OCI-LY7 (cell line): ENCODE measurements around the gene CYP46A1. TPM values are rescaled to one million over a fixed set of nuclear protein-coding genes. Genes with fewer than 3 reads are reported as not detected.

Experiments
- BruUV-seq: library from RNA; stranded (reverse); fragments of 400-500 nt; replicated peaks from 2 replicates; lab custom pipeline; 2021; lab: Mats Ljungman, UMichigan
- CTCF ChIA-PET: fragments of 300-600 bp; sonication (Branson Sonifier 250); formaldehyde crosslinking; loops from one replicate; lab custom pipeline; 2022; ENCODE audit warnings: antibody characterized with exemption; ENCODE audit not compliant: unreplicated experiment; lab: Charles Lee
- POLR2A ChIA-PET: fragments of 300-600 bp; sonication (Branson Sonifier 250); formaldehyde crosslinking; loops from one replicate; lab custom pipeline; 2022; ENCODE audit warnings: antibody characterized with exemption; lab: Charles Lee
- DNase-seq: peaks from one replicate; pipeline ENCODE4 v3.0.0-alpha.2; 2015; ENCODE audit warnings: low spot score
- H2AFZ ChIP-seq: fragments of 200-600 bp; sonication (generic), shearing (Covaris generic); 2 replicates; pipeline ENCODE4 v1.6.1; 2014; ENCODE audit warnings: mild to moderate bottlenecking, antibody characterized with exemption, low read length, moderate library complexity
- H3K27ac ChIP-seq: fragments of 200-600 bp; sonication (generic); 2 replicates; pipeline ENCODE4 v1.5.1; 2014; ENCODE audit warnings: mixed run types, low read depth, mild to moderate bottlenecking, moderate library complexity, low read length, inconsistent platforms; ENCODE audit not compliant: poor library complexity, severe bottlenecking
- H3K36me3 ChIP-seq: fragments of 200-600 bp; sonication (generic); 2 replicates; pipeline ENCODE4 v1.6.1; 2014; ENCODE audit warnings: mild to moderate bottlenecking, antibody characterized with exemption, low read length, moderate library complexity, mixed read lengths; ENCODE audit not compliant: insufficient read depth
- H3K4me1 ChIP-seq: fragments of 200-600 bp; sonication (generic); 2 replicates; pipeline ENCODE4 v1.5.1; 2014; ENCODE audit warnings: mild to moderate bottlenecking, low read length; ENCODE audit not compliant: insufficient read depth, poor library complexity, severe bottlenecking
- H3K4me2 ChIP-seq: fragments of 200-600 bp; sonication (generic); 2 replicates; pipeline ENCODE4 v1.6.1; 2014; ENCODE audit warnings: mild to moderate bottlenecking, low read length
- H3K4me3 ChIP-seq: fragments of 200-600 bp; sonication (generic); 2 replicates; pipeline ENCODE4 v1.5.1; 2014; ENCODE audit warnings: mild to moderate bottlenecking, low read depth, low read length; ENCODE audit not compliant: poor library complexity, severe bottlenecking
- H3K79me2 ChIP-seq: fragments of 200-600 bp; sonication (generic); 2 replicates; pipeline ENCODE4 v1.6.1; 2016; ENCODE audit warnings: low read depth, mild to moderate bottlenecking, low read length, moderate library complexity, mixed read lengths; ENCODE audit not compliant: insufficient read depth
- H3K9me2 ChIP-seq: fragments of 200-600 bp; sonication (generic); 2 replicates; pipeline ENCODE4 v1.6.1; 2016; ENCODE audit warnings: mild to moderate bottlenecking, low read length, mixed read lengths; ENCODE audit not compliant: insufficient read depth
- H3K9me3 ChIP-seq: fragments of 200-600 bp; sonication (generic); 2 replicates; pipeline ENCODE4 v1.6.1; 2014; ENCODE audit warnings: mild to moderate bottlenecking, mixed run types, low read length, mixed read lengths
- H4K20me1 ChIP-seq: fragments of 200-600 bp; sonication (generic); 2 replicates; pipeline ENCODE4 v1.6.1; 2014; ENCODE audit warnings: mild to moderate bottlenecking, antibody characterized with exemption, low read length, moderate library complexity, mixed read lengths; ENCODE audit not compliant: insufficient read depth
- CTCF ChIP-seq: fragments of 200-600 bp; sonication (generic); conservative IDR thresholded peaks from 2 replicates; pipeline ENCODE4 v1.5.1; 2014; ENCODE audit warnings: mild to moderate bottlenecking, antibody characterized with exemption, low read length, moderate library complexity, mixed read lengths
- EZH2phosphoT487 ChIP-seq: fragments of 200-600 bp; sonication (generic); IDR thresholded peaks from 2 replicates; pipeline ENCODE4 v1.6.1; 2018; ENCODE audit warnings: low read depth, borderline replicate concordance, mild to moderate bottlenecking, mixed run types, antibody characterized with exemption, low read length, moderate library complexity, mixed read lengths
- intact Hi-C: fragments of 100-400 bp; cut with micrococcal nuclease; formaldehyde crosslinking; loops from one replicate; pipeline ENCODE4 v1.10.0; 2022; ENCODE audit not compliant: unreplicated experiment
- total RNA-seq, 2 experiments: library from RNA; depleted of rRNA in 1 of 2; stranded (reverse); fragments of >200 nt in 1 of 2; shearing (Covaris generic) in 1 of 2; gene quantifications; 2 replicates each; pipeline ENCODE4 v1.2.3, GENCODE V29; 2014 to 2022

Gene CYP46A1
- total RNA-seq, 2 experiments from 2014 or later = 4.1 to 10.8 TPM

- BruUV-seq = no TSS peak
- no peak overlapping the region for H2AFZ ChIP-seq
- H3K9me2 ChIP-seq = no peaks in the 10 kb centered on the region
- H4K20me1 ChIP-seq = no peaks in the 10 kb centered on the region
- no peaks in the 10 kb centered on the region for H3K79me2 ChIP-seq
- intact Hi-C loops = no loop called here
- no peaks in the 10 kb centered on the region for H3K9me3 ChIP-seq
- H3K27ac ChIP-seq = no peak overlapping the region
- no peak overlapping the region for H3K4me2 ChIP-seq
- no peak for DNase-seq
- ChIA-PET CTCF (no interaction called here), POLR2A (interaction anchor here (1.4 kb wide), 1 partner anchor 17 kb away, joined by 3 read pairs; no protein-coding TSS in a partner anchor)
- TF ChIP-seq EZH2phosphoT487 (no peak), CTCF (no peak)
- no peaks in the 10 kb centered on the region for H3K4me1 ChIP-seq
- H3K4me3 ChIP-seq = no peak overlapping the region
- H3K36me3 ChIP-seq = no peaks in the 10 kb centered on the region
Observed at GRCh38 chr14:99650189-99650588, 33.9 kb upstream of the CYP46A1 start.

GRCh38 chr14:99651953-99652746, 31.9 kb upstream of the CYP46A1 start:
- Histone ChIP-seq H4K20me1 (no peaks in the 10 kb centered on the region), H3K9me2 (no peaks in the 10 kb centered on the region), H3K9me3 (no peaks in the 10 kb centered on the region), H3K79me2 (no peaks in the 10 kb centered on the region), H3K4me3 (no peak overlapping the region), H3K4me2 (no peak overlapping the region), H3K36me3 (no peaks in the 10 kb centered on the region), H3K27ac (no peak overlapping the region), H3K4me1 (peaks cover 2% of the 10 kb centered on the region), H2AFZ (no peak overlapping the region)
- CTCF ChIA-PET = no interaction called here
- POLR2A ChIA-PET = interaction anchor here (0.5 kb wide), 1 partner anchor 547 kb away, joined by 4 read pairs; no protein-coding TSS in a partner anchor
- DNase-seq = no peak
- TF ChIP-seq EZH2phosphoT487 (no peak), CTCF (0 out of 2 replicates have a peak, but pooled peaks have one; percentile 20)
- intact Hi-C loops = no loop called here
- no TSS peak for BruUV-seq
